ACHN (cell line): Measurements from ENCODE around the gene FAM163B.

Source experiments
- DNase-seq: peaks from one replicate; pipeline ENCODE4 v3.0.0-alpha.2; 2015
- in situ Hi-C: cut with HindIII; loops from 2 replicates; pipeline ENCODE4 v1.10.0; 2017; ENCODE audit warnings: low sequenced_read_pairs, low pct_ligation_motif_present, low pct_unique_long_range_greater_than_20kb

FAM163B gene

GRCh38 chr9:133609311-133610098 lies at the start of gene FAM163B:
FAM163B (minus strand) TSS chr9:133609389; CDS start chr9:133580223, 29,166 bp downstream.
- peak; percentile 43 for DNase-seq
- in situ Hi-C loops: no loop called here

DNA sequence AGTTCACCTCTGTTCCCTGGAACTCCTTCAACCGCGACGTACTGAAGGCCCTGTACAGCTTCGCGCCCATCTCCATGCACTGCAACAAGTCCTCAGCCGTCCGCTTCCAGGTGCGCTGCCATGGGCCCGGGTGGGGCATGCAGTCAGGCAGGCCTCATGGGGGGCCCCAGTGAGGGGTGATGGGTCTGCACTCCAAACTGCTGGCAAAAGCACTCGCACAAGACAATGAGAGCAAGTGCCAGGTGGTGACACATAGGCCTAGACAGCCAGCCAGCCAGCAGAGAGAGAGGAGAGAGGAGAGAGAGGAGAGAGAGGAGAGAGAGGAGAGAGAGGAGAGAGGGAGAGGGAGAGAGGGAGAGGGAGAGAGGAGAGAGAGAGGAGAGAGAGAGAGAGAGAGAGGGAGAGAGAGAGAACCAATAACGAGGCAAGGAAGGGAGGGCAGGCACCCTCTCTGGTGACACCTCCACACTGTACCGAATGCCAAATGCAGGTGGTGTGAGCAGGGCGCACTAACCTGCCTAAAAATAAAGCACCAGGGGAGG lies 48.0 kb upstream of the FAM163B start:
- in situ Hi-C loops: no loop called here
- no peak for DNase-seq

- DNase-seq: no peak
- in situ Hi-C loops: no loop called here
These were observed 47.3 kb upstream of the FAM163B start for GRCh38 chr9:133656211-133657119.

DNA sequence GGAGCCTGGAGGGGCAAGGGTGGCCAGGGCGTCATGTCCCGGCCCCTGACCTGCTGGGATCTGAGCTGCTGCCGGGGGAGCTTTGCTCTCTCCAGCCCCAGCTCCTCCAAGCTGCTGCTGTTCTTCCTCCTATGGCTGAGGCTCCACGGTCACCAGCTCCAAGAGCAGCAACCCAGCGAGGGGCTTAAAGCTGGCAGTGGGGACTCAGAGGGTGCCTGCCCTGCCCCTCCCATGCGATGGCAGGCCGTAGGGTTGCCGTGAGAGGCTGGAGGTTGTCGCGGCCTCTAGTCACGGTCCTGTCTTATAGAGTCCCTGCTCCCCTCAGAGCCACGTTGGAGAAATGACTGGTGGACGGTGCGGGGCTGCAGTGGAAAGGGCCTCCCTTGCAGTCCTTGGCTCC lies 46.5 kb upstream of the FAM163B start:
- DNase-seq: no peak
- in situ Hi-C loops: no loop called here

GRCh38 chr9:133654736-133655657 lies 45.8 kb upstream of the FAM163B start:
- in situ Hi-C loops: no loop called here
- no peak for DNase-seq

DNA sequence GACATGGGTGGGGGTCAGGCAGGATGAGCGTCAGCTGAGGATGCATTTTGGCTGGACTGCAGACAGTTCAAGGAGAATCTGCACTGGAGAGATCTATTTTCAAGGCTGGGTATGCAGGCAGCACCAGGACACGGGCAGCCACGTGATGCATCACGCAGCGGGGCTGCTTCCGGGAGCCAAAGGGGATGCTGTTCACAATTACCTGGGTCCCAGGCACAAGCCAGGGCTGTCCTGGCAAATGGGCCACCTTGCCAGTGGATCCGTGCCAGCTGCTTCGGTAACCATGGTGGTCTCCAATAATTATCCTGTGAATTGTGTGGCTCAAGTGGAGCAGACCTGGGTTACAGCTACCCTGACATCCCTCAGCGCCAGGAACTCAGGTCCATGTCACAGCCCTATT lies 44.4 kb upstream of the FAM163B start:
- in situ Hi-C loops: no loop called here
- no peak for DNase-seq

DNA sequence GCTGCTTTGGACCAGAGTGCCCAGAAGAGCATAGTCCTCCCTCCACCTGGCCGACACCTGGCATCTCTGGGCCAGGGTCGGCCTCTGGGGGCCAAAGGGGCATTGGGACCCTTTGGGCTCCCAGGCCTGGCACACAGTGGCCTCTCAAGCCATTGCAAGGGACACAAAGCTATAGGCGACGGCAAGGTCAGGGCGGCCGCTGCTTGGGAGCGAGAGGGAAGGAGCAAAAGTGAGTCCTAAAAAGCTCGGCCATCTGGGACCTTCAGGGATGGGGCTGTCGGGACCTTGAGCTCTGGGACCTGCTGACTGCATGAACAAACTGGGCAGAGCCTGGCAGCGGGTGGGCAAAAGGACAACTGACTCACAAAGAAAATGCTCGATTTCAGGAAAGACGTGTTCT lies 40.8 kb upstream of the FAM163B start:
- in situ Hi-C loops: no loop called here
- DNase-seq: no peak

DNA sequence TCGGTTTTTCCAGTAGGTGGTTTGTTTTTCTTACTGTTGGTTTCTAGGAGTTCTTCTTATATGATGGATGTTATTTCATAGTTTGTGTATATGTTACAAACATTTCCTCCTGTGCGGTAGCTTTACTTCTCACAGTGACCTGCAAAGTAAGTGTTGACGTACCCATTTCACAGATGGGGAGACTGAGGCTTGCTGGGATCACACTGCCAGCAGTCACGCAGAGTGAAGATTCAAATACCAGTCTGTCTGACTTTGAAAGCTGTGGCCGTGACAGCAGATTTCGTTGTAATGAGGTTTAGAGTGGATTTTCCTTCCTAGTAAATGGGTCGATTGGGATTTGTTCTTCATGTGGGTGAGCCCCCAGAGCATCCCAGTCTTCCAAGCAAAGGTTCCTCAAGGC lies 40.0 kb upstream of the FAM163B start:
- no peak for DNase-seq
- in situ Hi-C loops: no loop called here

DNA sequence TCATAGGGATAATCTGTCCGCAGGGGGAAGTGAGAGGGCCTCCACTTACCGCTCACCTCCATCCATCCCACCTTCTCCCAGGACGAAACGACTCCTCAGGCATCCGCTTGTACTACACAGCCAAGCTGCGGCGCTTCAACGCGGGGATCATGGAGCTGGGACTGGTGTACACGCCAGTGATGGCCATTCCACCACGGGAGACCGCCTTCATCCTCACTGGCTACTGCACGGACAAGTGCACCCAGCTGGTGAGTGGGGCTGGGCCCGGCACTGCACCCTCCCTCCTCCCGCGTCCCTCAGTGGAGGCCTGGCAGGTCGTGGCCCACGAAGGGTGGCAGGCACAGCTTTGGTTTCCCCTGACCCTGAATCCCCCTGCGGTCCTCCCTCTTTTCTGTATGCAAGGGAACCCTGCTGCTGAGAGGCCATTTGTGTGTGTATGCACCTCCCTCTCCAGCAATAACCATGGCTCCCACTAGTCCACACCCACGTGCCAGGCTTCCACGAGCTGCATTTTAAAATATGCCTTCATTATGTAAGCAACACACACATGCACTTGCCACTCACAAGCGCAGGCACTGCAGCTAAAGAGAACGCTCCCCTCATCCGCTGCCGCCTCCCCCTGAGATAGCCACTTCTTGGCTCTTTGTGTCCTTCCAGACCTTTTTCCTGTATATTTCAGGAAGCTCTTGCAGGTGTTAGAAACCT lies 38.7 kb upstream of the FAM163B start:
- no peak for DNase-seq
- in situ Hi-C loops: no loop called here

GRCh38 chr9:133647148-133647547 lies 38.0 kb upstream of the FAM163B start:
- DNase-seq: no peak
- in situ Hi-C loops: no loop called here

DNA sequence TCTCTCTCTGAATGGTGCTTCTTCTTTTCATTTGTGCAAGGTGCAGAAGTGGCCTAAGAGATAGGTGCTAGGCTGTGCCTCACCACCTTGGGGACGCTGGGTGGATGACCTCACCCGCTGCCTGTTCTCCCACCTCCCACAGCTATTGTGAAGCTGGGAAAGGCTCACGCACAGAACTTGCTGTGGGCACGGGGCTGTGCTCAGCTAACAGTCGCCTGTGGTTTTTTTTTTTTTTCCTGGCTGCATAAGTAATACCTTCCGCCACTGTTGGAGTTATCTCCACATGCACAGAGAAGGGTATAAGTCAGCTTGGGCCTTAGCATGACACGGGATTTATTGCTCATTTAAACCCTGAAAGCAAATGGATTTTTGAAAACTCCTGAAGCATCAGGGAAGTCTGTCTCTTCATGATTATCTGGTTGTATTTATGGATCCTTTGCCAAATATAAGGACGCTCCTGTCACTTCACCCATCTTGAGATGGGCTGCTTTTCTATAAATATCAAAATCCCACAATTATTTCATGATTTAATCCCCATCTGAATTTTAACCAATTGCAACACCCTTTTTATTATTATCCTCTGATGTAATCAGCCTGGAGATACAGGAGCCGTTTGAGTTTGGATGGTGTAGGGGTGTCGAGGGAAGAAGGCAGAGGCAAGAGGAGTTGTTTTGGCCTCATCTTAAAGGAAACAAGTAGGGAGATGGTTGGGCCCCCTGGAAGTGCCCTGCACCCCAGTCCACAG lies 36.0 kb upstream of the FAM163B start:
- no peak for DNase-seq

DNA sequence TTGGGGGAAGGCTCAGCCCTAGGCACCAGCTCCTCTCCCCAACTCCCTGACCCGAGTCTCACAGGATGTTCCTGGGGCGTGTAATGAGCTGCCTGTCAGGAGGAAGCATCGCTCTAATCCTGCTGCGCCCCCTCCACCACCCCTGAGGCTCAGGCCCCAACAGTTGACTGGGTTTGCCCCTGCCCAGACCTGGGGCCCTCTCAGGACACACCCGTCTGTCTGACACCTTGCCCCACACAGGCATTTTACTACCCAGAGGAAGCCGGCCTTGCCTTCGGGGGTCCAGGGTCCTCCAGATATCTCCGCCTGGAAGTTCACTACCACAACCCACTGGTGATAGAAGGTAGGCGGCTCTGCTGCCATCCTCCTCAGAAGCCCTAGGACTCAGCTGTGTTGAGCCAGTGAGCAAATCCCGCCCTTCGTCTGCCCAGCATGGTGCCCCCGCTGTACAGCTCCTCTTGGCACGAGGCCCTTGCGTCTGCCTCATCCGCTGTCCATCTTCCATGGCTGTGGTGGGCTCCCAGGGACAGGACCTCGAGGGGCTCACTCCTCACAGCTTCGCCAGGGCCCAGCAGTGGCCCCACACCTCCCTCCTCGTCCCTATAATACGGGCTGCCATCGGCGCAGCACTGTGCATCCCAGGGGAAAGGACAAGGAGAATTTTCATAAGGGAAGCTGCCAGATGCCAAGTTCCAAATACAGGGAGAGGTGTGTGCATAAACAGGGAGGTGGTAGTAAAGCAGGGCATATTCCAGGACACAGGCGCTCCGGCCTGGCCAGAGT lies 35.0 kb upstream of the FAM163B start:
- DNase-seq: no peak
- in situ Hi-C loops: no loop called here

More for the DNA sequence above, 36.0 kb upstream of the FAM163B start:
- in situ Hi-C loops: no loop called here

- no peak for DNase-seq
- in situ Hi-C loops: no loop called here
These were observed 34.2 kb upstream of the FAM163B start for GRCh38 chr9:133643362-133643755.

DNA sequence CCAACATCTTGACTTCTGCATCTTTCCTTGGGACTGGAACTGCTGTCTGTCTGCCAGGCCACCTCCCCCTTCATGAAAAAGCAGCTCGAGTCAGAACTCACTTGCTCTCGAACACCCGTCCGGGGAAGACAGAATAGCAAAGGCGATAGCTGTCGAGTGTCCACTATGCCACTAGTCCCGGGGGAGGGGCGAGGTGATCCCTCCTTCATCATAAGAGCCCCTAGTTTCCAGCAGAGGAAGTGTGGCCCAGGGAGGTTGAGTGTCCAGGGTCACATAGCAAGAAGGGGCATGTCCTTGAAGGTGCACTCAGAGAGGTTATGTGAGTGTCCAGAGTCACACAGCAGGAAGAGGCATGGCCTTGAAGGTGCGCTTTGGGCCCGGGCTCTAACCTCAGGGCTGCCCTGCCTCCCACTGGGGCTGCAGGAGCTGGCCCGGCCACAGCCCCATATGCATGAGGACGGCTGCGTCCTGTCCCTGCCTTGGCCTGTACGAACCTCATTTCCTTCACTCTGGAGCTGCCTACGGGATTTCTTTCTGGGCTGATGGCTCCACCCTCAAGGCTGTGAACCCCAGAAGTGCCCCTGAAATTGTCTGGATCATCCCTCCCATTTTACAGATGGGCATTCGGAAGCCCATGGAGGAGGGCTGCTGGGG lies 33.6 kb upstream of the FAM163B start:
- no peak for DNase-seq
- in situ Hi-C loops: no loop called here

DNA sequence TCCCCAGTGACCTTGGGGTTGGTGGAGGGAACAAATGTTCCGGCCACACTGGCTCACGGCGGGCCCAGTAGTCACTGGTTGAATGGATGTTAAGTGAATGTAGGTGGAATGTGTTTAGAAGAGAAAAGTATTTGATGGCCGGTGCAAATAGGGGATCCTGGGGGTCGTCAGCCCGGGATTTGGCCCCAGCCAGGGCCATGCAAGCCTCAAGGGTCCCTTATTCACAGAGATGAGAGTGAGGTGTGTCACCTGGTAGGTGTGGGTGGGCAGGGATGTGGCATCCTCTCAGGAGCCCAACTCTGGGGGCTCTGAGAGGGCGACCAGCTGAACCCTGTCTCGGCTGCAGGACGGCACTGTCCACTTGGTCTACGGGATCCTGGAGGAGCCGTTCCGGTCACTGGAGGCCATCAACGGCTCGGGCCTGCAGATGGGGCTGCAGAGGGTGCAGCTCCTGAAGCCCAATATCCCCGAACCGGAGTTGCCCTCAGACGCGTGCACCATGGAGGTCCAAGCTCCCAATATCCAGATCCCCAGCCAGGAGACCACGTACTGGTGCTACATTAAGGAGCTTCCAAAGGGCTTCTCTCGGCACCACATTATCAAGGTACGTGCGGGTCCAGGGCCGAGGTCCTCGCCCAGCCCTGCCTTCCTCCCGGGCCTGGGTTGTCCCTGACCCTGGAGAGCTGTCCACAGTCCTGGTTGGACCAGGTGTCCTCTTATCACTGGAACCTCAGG lies 32.8 kb upstream of the FAM163B start:
- no peak for DNase-seq
- in situ Hi-C loops: no loop called here

DNA sequence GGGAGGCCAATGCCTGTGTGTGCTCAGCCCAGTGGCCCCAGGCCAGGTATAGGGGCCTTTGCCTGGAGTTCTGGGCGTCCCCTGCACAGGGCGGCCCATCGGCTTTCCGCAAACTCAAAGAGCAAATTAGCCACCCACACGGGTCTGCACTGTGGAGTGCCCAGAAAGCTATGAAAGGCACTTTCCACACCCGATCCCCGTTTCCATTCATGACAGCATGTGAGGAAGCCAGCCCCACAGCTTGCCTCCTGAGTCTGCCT lies 32.1 kb upstream of the FAM163B start:
- no peak for DNase-seq
- in situ Hi-C loops: no loop called here
